Thoracic aorta (tissue), 2 donors: ENCODE results near the gene GOLGA6L7. TPM values are rescaled to one million over a fixed set of nuclear protein-coding genes. Genes with fewer than 3 reads are reported as not detected.
"Not testable (repeated sequence)": the region's sequence is repeated elsewhere in the genome, so short reads cannot be mapped to it uniquely, and the experiment has no call there.

ENCODE experiments used
- ATAC-seq: fragments of 150-250 bp; one replicate; pipeline ENCODE4 v1.8.0; 2017; ENCODE audit warnings: low read depth; ENCODE audit not compliant: insufficient number of reproducible peaks, low FRiP score
- DNase-seq: peaks from one replicate; pipeline ENCODE4 v3.0.0-alpha.2; 2020; ENCODE audit warnings: low spot score
- H3K27ac ChIP-seq, 2 donors: fragments of 200-600 bp; sonication (generic); 1 replicate in 1 of 2; 2 replicates in 1 of 2; pipeline ENCODE4 v1.5.1; 2016; ENCODE audit warnings: mild to moderate bottlenecking in 2 of 2, moderate library complexity in 2 of 2
- H3K27me3 ChIP-seq: fragments of 200-600 bp; sonication (generic); replicated peaks from 2 replicates; pipeline ENCODE4 v1.6.0; 2016; ENCODE audit warnings: mild to moderate bottlenecking; ENCODE audit not compliant: insufficient read depth
- H3K36me3 ChIP-seq: fragments of 200-600 bp; sonication (generic); one replicate; pipeline ENCODE4 v1.5.1; 2016
- H3K4me1 ChIP-seq, 2 donors: fragments of 200-600 bp; sonication (generic); 1 replicate in 1 of 2; 2 replicates in 1 of 2; pipeline versions ENCODE4 v1.5.1 to v1.6.0; 2016; ENCODE audit warnings: low read depth in 2 of 2, mild to moderate bottlenecking in 1 of 2; ENCODE audit not compliant: control insufficient read depth in 1 of 2
- H3K4me3 ChIP-seq: fragments of 200-600 bp; sonication (generic); 2 replicates; pipeline ENCODE4 v1.5.1; 2016; ENCODE audit warnings: mild to moderate bottlenecking
- H3K9me3 ChIP-seq: fragments of 200-600 bp; sonication (generic); 2 replicates; pipeline ENCODE4 v1.5.1; 2016
- total RNA-seq, 2 donors: library from RNA; depleted of rRNA; stranded (reverse); fragments of >200 nt; gene quantifications; one replicate each; pipeline versions ENCODE4 v1.1.0 to v1.2.3, GENCODE V29; 2016
- TF ChIP-seq, protein P1 (sequence below): fragments of 200-600 bp; sonication (generic); IDR thresholded peaks from one replicate; pipeline ENCODE4 v1.5.1; 2019; ENCODE audit warnings: antibody characterized with exemption

GOLGA6L7 gene
- total RNA-seq, 2 donors from 2014 or later, result not detected

DNA sequence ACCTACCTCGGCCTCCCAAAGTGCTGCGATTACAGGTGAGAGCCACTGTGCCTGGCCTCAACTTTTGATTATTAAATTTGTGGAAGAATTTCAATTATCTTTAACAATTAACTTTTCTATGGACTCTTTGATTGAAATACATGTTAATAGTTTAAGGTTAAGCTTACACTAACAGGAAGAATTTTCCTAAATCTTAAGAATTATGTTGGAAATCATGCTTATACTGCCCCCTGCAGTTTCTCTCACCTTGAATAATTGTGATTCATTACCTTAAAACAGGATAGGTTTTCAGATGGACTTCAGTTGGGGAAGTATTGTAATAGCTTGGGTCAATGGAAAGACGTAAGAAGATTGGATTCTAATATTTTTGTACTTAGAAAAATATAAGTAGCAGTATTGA lies 54.2 kb downstream of the GOLGA6L7 start:
- not testable (repeated sequence) for DNase-seq

More for the DNA sequence above, 54.2 kb downstream of the GOLGA6L7 start:
- H3K36me3 ChIP-seq, ATAC-seq, H3K4me3 ChIP-seq, H3K27me3 ChIP-seq, H3K9me3 ChIP-seq, H3K27ac ChIP-seq: not testable (repeated sequence)
- peaks cover 6 to 16% of the 10 kb centered on the region in 2 donors for H3K4me1 ChIP-seq
- TF ChIP-seq, protein P1, sequence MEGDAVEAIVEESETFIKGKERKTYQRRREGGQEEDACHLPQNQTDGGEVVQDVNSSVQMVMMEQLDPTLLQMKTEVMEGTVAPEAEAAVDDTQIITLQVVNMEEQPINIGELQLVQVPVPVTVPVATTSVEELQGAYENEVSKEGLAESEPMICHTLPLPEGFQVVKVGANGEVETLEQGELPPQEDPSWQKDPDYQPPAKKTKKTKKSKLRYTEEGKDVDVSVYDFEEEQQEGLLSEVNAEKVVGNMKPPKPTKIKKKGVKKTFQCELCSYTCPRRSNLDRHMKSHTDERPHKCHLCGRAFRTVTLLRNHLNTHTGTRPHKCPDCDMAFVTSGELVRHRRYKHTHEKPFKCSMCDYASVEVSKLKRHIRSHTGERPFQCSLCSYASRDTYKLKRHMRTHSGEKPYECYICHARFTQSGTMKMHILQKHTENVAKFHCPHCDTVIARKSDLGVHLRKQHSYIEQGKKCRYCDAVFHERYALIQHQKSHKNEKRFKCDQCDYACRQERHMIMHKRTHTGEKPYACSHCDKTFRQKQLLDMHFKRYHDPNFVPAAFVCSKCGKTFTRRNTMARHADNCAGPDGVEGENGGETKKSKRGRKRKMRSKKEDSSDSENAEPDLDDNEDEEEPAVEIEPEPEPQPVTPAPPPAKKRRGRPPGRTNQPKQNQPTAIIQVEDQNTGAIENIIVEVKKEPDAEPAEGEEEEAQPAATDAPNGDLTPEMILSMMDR, result peak; percentile 47

Other genes with a start within 250 kb of the GOLGA6L7 start
- gene GOLGA8M, start 136.2 kb downstream of the GOLGA6L7 start, total RNA-seq, result under 1 TPM in 1 of 2 donors, not detected in 1; 0.81 TPM
- gene APBA2, start 37.3 kb upstream of the GOLGA6L7 start, total RNA-seq, result 1 to 10 TPM; 4.9 to 5.6 TPM